Suppressor macrophage treated with lipopolysaccharide for 4 hours (primary cell): ENCODE measurements around the gene ATP5F1E.
A peak's percentile ranks its signal among the peaks of the same experiment; 100 is the strongest.

Source experiments
- DNase-seq: peaks from one replicate; pipeline ENCODE4 v3.0.0-alpha.2; 2020

Gene ATP5F1E

DNA sequence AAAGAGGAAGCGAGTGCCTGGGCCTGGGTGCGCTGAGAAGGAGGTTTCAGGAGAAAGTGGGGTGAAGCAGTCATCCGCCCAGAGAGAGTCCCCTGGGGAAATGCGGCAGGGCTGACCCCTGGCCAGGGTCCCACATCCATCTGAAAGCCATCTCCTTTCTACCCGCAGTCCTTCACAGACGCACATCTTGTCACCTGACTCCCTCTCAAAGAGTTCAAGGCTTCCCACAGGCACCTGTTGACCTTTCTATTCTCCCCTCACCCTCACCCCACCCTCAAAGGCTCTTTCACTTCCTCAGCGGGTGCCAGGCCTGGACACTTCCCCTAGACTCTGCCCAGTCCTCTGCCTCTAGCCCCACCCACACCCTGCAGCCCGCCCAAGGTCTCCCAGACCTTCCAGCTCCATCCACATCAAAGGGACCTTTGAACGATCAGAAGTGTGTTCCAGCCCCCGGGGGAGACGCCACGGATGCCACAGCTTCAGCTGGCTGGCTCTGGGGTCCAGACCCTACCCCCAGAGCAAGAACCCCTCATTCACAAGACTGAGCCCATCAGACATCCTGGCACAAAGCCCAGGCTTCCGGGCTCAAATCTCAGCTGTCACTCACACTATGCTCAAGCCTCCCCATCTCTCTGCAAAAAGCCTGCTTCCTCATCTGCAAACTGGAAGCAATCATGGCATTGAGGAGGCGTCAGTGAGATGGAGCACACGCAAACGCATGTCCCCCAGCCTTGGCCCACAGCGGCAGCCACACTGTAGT lies 27.2 kb downstream of the ATP5F1E start:
- DNase-seq, result peak; percentile 91

DNA sequence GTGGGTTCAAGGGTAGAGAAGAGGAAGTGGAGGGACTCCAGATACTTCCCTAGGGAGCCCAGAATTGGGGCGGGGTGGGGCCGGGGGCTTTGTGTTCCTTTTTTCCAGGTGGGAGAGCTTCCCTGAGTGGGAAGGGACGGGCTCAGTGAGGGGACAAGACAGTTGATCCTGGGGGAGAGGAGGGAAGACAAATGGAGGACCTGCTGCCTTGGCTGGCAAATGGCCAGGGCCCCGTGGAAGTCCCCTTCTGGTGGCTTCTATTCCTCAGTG lies 27.7 kb downstream of the ATP5F1E start:
- peak; percentile 96 for DNase-seq

DNA sequence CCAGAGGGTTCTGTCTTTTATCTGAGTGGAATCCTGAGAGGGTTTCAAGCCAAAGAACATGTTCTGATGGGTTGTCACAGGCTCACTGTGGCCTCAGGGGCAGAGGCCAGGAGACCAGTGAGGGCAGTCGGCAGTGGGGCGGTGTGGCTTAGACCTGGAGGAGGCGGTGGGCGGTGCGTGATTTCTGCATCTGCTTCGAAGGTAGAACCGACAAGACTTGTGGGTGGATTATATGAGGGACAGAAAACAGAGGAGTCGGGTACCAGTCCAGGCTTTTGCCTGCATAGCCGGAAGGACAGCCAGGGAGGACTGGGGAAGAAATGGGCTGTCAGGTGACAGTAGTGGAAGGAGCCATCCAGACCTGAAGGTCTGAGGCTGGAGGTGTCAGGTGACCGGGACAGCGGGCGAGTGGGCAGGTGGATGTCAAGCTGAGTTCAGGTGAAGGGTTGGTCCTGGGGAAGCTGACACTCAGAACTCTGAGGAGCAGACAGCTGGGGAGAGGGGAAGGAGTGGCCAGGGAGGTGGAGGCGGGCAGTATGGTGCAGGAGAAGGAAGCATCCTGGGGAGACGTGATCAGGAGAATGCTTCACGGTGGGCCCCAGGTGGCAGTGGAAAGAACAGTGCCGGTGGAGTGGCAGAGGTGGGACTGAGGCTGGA lies 28.2 kb downstream of the ATP5F1E start:
- no peak for DNase-seq

DNA sequence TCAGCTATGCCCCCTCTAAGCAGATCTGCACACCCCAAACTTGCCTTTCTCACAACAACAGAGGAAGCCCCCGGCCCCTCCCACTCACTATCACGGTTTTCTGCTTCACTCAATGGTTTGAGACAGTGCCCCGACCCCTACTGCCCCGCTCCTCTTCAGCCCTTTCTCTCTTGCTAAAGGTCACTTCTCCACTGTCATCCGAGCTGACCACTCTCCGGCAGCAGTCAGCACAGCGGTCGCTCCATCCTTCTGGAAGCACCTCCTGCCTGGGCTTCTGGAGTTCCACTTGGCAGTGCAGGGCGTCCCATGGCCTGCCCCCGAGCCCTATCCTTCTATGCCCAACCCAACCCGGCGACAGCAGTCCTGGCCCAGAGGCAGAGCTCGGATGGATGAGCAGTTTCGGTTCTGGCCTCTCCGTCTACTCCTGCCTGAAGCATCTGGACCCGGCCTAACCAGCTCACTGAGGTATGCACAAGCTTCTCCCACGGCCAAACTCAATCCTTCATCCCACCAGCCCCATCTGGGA lies 29.2 kb downstream of the ATP5F1E start:
- no peak for DNase-seq

DNA sequence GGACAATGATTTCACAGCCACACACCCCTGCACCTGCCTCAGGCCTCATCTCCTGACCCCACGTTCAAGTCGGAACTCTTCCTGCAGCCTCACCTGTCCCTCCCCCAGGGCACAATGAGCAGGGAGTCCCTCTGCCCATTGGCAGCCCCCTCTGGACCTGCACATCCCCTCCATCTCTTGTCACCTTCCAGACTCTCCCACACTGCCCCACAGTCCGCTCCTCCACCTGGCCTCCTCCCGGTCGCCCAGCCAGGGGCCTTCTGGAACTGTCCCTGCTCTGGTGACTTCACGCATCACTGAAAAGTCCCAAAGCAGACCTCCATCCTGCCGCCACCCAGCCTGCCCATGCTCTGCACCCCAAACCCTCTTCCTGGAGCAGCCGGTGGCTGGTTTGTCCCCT lies 29.7 kb downstream of the ATP5F1E start:
- no peak for DNase-seq

DNA sequence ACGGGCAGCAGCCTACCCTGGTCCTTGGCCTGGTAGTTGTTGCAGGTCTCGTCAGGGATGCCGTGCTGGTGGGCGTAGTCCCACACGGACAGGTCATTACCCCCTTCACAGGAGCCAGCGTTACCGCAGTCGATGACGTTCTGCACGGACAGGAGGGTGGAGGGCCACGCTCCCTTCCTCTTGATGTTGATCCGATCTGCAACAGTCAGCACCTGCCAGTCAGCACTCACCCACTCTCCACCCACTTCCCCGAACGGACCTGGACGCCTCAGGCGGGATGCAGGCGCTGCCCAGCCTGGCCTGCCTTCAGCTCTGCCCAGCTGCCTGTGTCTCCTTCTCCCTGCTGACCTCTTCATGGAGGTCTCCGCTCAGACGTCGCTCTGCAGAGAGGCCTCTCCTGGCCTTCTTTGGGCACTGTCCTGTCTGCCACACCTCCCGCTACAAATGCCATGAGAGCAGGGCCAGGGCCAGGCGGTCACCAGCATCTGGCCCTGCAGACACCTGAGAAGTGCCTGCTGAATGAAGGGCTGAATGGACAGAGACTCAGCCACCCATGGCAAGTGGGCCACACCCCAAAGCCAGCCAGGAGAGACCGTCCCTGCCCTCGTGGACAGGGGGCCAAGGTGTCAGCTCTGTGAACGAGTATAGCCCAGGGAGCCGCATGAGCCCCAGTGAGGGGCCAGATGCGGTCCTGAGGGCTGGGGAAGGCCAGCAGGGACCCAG lies 30.5 kb downstream of the ATP5F1E start:
- DNase-seq, result no peak

DNA sequence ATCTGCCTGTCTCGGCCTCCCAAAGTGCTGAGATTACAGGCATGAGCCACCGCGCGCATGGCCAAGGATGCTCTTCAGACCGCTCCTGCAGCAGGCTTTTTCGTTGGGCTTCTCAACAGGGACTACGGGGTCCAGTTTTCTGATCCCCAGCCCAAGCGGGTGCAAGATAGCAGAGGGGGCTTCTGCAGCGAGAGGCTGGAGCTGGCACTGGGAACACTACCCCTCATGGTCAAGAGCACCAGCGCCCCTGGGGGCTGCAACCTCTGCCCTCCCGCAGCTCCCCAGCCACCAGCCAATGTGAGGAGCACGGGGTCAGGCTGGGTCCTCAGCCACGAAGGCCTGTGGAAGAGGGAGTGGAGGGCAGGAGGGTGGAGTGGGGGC lies 31.1 kb downstream of the ATP5F1E start:
- DNase-seq, result no peak

DNA sequence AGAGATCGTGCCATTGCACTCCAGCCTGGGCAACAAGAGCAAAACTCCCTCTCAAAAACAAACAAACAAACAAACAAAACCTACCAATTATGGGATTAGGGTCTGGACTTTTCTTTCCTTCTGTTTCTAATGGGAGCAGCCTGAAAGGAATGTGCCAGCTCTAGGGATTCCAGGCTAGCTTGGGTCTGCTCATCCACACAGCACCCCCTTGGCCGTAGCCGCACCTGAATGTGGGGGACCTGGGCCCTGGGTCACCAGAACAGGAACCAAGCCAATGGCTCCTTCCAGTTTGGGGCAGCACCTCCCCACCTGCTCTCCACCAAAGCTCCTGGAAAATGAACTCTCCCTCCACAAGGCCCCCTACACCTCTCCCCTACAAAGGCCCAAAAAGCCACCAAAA lies 31.8 kb downstream of the ATP5F1E start:
- DNase-seq, result no peak

DNA sequence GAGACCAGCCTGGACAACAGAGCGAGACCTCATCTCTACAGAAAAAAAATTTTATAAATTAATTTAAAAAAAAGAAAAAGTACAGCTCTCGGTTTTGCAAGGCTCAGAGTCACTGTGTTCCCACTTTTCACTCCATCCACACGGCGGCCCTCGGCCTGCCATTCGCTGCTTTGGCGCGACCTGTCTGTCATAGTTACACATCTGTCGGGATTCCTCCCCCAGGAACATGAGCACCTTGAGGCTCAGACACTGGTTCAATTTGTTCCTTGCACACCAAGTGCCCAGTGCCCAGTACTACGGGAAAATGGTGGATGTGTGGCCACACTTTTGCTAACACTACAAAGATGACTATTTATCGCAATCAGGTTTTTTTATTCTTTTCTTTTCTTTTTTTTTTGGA lies 33.5 kb downstream of the ATP5F1E start:
- no peak for DNase-seq

DNA sequence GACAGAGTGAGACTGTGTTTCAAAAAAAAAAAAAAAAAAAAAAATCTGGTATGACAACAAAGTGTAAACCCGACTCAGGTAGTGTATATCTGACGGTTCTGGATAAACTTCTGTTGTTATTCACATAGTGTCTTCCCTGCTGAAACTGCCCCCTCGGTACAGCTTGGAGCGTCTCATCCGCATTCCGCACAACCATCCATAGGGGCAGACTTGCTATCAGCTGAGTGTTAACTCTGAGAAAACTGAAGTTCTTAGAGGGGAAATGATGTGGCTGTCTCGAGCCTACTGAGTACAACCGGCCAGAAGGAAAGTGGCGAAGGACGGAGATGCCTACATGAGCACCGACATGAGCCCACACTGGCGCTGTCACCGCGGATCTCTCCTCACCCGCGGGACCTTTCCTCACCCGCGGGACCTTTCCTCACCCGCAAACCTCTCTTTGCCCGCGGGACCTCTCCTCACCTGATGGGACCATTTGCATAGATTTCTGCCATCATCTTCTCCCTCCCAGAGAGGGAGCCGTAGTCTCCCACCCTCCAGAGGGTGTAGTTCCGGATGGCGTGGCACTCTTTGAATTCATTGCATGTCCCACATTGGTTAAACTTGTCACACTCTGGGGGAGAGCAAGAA lies 34.9 kb downstream of the ATP5F1E start:
- no peak for DNase-seq

DNA sequence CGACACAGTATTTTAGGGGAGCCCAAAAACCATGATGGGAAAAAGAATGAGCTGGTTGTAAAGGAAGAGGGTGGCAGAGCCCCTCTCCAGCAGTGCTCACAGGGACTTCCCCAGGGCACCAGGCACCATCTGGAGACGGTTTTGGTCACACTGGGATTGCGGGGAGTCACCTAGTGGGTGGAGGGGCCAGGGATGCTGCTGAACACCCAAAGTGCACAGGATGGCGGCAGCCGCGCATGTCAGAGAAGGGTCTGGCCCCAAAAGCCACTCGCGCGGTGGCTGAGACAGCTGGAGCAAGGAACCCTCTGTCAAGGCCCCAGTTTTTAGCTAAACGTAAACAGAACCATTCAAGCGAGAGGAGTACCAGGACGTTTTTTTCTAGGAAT lies 35.9 kb downstream of the ATP5F1E start:
- no peak for DNase-seq

DNA sequence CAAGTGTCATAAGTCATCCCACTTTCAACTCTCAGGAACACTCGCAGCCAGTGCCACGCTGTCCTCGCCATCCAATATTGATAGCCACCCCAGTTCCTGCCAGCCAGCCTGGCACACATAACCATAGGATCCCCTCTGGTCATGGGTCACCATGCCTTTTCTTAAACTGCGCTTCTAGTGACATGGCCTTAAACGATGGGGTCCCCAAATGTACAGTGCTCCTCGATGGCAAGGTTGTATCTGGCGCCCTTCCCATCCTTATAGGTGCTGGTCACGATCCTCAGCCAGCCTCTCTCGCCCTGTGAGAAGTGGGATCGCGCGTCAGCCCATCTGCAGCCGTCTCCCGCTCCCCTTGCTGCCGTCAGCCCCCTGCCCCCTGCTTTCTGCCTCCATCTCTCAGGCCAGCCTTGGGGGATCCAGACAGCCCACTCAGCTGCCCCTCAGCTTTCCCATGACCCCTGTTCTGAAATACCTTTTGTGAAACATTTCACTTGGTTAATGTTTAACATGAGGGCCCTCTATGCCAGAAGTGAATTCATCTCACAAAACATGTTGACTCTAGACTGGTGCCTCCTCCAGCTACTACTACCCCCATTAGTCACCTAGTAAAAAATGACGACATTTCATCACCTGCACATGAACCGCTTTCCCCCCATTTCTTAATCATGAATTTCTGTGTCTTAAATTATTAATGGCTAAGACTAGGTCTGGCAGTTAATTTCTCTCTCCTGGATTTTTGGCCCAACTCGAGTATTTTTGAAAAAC lies 36.5 kb downstream of the ATP5F1E start:
- no peak for DNase-seq

DNA sequence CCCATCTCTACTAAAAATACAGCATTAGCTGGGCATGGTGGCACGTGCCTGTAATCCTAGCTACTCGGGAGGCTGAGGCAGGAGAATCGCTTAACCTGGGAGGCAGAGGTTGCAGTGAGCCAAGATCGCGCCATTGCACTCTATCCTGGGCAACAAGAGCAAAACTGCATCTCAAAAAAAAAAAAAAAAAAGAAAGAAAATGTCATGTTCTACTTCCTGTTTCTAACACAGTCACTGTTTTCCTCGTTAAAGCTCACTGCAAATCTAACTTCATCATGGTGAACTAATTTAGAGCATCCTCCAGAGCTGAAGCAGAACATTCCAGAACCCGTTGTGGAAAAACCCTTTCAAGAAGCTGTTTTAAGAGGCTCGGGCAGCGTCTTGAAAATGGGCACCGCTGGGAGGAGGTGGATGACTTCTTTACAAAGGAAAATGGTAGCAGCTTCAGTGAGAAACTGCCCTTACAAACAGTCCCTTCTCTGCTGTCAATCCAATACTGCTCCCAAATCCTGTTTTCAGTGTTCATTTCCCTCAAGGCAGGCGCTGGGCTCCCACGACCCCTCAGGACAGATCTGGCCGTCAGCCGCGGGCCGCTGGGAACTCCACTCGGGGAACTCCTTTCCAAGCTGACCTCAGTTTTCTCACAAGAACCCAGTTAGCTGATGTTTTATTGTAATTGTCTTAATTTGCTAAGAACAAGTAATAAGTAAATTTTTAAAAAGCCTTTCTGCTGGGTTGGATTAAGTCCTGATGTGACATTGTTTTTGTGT lies 37.6 kb downstream of the ATP5F1E start:
- no peak for DNase-seq

DNA sequence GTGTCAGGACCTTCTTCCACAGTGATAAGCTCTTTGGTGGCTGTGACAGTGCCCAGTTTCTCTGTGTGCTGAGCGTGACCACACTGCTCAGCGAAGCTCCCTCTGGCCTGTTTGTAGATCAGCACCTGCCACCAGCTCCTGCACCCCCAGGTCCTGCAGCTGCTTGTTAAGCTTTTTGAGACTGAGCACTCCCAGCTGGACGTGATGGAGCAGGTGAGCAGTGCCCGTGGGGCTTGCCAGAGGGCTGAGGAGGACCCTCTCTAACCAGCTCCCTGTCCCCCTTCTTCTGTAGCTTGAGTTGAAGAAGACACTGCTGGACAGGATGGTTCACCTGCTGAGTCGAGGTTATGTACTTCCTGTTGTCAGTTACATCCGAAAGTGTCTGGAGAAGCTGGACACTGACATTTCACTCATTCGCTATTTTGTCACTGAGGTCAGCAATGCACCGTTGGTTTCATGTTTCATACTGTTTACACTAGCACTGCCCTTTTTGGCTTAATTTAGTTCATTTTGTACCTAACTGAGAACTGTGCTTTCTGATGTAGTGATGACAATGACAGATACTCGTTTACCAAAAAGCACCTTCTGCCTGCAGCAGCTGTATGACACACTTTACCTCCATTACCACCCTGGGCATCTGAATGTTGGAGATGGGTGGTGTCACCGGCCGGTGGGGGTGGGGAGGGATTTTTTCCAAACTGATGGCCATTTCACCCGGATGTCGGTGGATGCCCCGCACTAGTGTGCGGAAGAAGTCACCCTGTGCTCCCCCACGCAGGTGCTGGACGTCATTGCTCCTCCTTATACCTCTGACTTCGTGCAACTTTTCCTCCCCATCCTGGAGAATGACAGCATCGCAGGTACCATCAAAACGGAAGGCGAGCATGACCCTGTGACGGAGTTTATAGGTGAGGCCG lies 38.5 kb downstream of the ATP5F1E start:
- DNase-seq, result no peak

DNA sequence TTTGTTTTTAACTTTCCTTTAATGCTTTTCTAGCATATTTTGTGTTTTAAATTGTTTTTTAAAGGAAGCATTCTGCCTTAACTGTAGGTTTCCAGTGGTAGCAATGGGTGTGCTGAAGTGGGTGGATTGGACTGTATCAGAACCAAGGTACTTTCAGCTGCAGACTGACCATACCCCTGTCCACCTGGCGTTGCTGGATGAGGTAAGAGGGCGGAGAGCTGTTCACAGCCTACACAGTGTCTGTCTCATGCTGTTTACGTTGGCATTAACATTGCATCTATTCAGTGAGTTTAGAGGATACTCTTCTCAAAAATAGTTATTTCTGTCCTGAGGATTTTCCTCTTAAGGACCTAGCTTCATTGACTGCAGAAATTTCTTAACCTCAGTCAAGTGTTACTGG lies 39.2 kb downstream of the ATP5F1E start:
- DNase-seq, result no peak

DNA sequence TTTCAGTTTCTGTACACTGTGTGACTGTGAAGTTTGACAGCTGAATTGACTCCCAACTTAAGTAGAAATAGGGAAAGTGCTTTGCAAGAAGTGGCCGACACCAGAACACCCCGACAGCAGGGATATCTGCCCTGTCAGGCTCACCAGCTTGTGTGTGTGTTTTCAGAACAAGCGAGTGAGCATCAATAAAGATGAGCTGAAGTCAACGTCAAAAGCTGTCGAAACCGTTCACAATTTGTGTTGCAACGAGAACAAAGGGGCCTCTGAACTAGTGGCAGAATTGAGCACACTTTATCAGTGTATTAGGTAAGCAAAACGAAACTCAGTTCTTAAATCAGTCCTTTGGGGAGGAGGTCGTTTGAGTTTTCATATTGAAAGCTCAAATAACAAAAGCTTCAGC lies 40.4 kb downstream of the ATP5F1E start:
- DNase-seq, result no peak

DNA sequence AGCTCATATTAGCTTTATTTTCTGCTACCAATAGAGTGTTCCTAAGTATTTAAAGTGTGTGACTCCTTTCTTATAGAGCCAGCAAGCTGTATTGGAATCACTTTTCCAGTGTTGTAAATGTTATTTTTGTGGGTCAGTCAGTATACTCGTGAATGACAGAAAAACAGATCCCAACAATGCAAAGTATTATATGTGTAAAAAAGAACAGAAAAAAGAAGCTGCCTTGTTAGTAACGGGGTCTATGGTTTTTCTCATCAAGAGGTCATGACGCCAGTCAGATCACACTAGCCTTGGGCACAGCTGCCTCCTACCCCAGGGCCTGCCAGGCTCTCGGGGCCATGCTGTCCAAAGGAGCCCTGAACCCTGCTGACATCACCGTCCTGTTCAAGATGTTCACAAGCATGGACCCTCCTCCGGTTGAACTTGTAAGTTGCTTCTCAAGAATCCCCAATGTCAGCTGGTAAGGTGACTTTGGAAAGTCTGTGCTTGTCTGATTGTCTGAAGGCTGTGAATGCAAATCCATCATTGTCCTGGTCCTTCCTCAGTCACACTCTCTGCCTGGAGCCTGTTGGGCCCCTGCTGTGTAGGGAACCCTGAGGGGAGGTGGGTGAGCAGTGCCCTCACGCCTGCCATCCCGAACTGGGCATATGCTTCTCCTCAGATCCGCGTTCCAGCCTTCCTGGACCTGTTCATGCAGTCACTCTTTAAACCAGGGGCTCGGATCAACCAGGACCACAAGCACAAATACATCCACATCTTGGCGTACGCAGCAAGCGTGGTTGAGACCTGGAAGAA lies 41.3 kb downstream of the ATP5F1E start:
- no peak for DNase-seq

DNA sequence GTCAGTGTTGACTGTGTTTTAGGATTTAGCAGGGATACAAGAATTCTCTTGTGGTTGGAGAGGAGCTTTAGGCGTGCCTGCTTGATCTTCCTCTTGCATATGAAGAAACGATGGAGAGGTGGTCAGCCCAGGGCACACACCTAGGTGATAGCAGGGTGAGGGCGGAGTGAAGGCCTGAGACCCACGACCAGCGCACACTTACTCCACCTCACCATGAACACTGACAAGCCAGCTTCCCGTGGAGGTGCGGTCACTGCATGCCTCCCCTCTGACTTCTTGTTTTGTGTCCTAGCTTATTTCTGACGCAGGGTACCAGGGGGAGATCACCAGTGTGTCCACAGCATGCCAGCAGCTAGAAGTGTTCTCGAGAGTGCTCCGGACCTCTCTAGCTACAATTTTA lies 42.9 kb downstream of the ATP5F1E start:
- no peak for DNase-seq

DNA sequence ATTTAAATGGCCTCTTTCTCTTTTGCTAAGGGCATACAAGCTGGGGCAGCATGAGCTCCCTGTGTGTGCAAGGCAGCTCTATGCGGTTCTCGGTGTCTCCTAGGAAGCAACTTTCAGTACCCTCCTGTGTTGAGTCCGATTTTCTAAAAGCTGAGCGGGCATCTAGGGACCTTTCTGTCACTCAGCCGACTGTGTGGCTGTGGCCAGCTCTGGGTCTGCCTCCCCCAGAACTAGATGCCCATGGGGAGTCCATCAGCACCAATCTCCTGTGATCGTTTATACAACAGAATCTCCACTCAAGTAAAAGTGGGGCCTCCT lies 43.6 kb downstream of the ATP5F1E start:
- no peak for DNase-seq

DNA sequence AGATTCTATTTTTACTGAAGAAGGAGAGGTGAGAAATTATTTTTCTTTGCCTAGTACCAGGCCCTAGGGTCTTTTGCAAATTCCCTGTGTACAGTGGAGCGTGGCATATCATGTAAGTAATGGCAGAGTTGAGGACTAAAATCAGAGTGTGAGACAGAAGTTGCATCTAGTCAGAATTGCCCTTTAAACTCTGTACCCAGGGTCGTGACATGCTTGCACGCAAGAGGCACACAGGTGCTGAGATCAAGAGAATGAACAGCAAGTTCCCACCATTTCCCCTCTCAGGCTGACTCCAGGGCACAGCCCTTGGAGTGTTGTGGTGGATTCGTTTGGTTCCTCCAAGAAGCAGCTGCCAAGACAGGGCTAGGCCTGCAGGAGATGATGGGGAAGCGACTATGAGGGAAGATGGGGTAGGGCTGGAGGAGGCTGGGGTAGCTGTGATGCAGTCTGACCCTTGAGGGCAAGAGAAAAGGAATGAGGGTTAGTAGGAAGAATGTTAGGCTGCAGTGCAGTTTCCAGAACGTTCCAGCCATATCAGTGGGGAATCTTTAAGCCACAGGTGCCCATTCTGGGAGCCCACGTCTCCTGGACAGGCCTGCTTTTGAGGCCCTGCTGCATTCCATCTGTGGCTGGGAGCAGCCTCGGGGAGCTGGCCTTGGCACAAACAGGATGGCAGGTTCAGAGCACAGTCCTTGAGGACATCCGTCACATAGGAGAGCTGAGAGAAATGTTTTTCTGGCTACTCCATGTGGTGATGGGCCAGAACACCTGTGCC lies 44.2 kb downstream of the ATP5F1E start:
- no peak for DNase-seq
